ENCODE measurements around the gene GRIN2A. TPM values are rescaled to one million over a fixed set of nuclear protein-coding genes. Genes with fewer than 3 reads are reported as not detected.

The GRIN2A gene
- total RNA-seq (2022; extraction: Qiagen RNA extraction) = 0.01 to 0.08 TPM (median 0.01 TPM) in 3 of 5 replicates, not detected in the others

GRCh38 chr16:10182222-10183053 lies at the start of gene GRIN2A:
GRIN2A (minus strand) TSS chr16:10182428; CDS start chr16:10180411, 2,017 bp downstream.

Other genes with a start within 250 kb of the GRIN2A start
- gene ATF7IP2, start 203.6 kb upstream of the GRIN2A start, total RNA-seq (2022; extraction: Qiagen RNA extraction) = 9.6 to 11.3 TPM (median 10.7 TPM) in 5 replicates